IMR-90 (cell line): ENCODE results near the gene GAL3ST1. TPM values are rescaled to one million over a fixed set of nuclear protein-coding genes. Genes with fewer than 3 reads are reported as not detected.
A peak's percentile ranks its signal among the peaks of the same experiment; 100 is the strongest.

Experiments used
- ATAC-seq: fragments of 200-7000 bp; cut with Tn5 transposase; 2 replicates; pipeline ENCODE4 v1.9.1; 2020; ENCODE audit warnings: low read depth, mild to moderate bottlenecking, moderate library complexity
- BruUV-seq: library from RNA; stranded (reverse); fragments of 400-500 nt; replicated peaks from 2 replicates; lab custom pipeline; 2021; lab: Mats Ljungman, UMichigan
- CTCF ChIA-PET: fragments of 300-600 bp; formaldehyde crosslinking; extraction: SDS; loops from one replicate; lab custom pipeline; 2021; ENCODE audit warnings: antibody characterized with exemption; lab: Yijun Ruan, JAX
- POLR2A ChIA-PET: fragments of 300-600 bp; sonication (Branson Sonifier 250); formaldehyde crosslinking; loops from one replicate; lab custom pipeline; 2022; ENCODE audit warnings: antibody characterized with exemption; ENCODE audit not compliant: unreplicated experiment; lab: Charles Lee
- DNase-seq: peaks from one replicate; pipeline ENCODE4 v3.0.0; 2013
- H2AFZ ChIP-seq: replicated peaks from 2 replicates; pipeline ENCODE3; 2013; ENCODE audit warnings: low read length, mild to moderate bottlenecking; ENCODE audit not compliant: poor library complexity
- H2AK5ac ChIP-seq: 2 replicates; pipeline ENCODE4 v1.6.1; 2013; ENCODE audit warnings: low read depth, low read length, inconsistent platforms
- H2AK9ac ChIP-seq: replicated peaks from 2 replicates; pipeline ENCODE3; 2013; ENCODE audit warnings: mild to moderate bottlenecking, low read depth, low read length, moderate library complexity; ENCODE audit not compliant: poor library complexity
- H2BK120ac ChIP-seq: 2 replicates; pipeline ENCODE4 v1.6.1; 2013; ENCODE audit warnings: low read depth, low read length, inconsistent platforms
- H2BK15ac ChIP-seq: 3 replicates; pipeline ENCODE4 v1.6.1; 2013; ENCODE audit warnings: low read depth, low read length, inconsistent platforms
- H2BK20ac ChIP-seq: 2 replicates; pipeline ENCODE4 v1.6.1; 2013; ENCODE audit warnings: low read depth, mild to moderate bottlenecking, inconsistent platforms, low read length, moderate library complexity
- H2BK5ac ChIP-seq: 2 replicates; pipeline ENCODE4 v1.6.1; 2013; ENCODE audit warnings: mild to moderate bottlenecking, low read depth, low read length, inconsistent platforms; ENCODE audit not compliant: poor library complexity, severe bottlenecking
- H3K14ac ChIP-seq: replicated peaks from 2 replicates; pipeline ENCODE4 v1.6.1; 2013; ENCODE audit warnings: low read depth, low read length, inconsistent platforms
- H3K18ac ChIP-seq: 2 replicates; pipeline ENCODE4 v1.6.1; 2013; ENCODE audit warnings: low read depth, low read length, control low read depth
- H3K23ac ChIP-seq: 2 replicates; pipeline ENCODE4 v1.6.1; 2013; ENCODE audit warnings: low read depth, low read length, inconsistent platforms
- H3K27ac ChIP-seq: 2 replicates; pipeline ENCODE4 v1.5.1; 2013; ENCODE audit warnings: mild to moderate bottlenecking, control low read depth, low read length; ENCODE audit not compliant: insufficient read depth
- H3K27me3 ChIP-seq: 2 replicates; pipeline ENCODE4 v1.6.1; 2013; ENCODE audit warnings: low read length; ENCODE audit not compliant: control insufficient read depth, insufficient read depth
- H3K36me3 ChIP-seq: 2 replicates; pipeline ENCODE4 v1.6.1; 2013; ENCODE audit warnings: low read length, mixed read lengths; ENCODE audit not compliant: control insufficient read depth, insufficient read depth
- H3K4ac ChIP-seq: 2 replicates; pipeline ENCODE4 v1.6.1; 2013; ENCODE audit warnings: low read depth, low read length, inconsistent platforms
- H3K4me1 ChIP-seq: 2 replicates; pipeline ENCODE4 v1.6.1; 2013; ENCODE audit warnings: low read length, mixed read lengths; ENCODE audit not compliant: control insufficient read depth, insufficient read depth
- H3K4me2 ChIP-seq: 2 replicates; pipeline ENCODE4 v1.6.1; 2013; ENCODE audit warnings: low read depth, mild to moderate bottlenecking, control low read depth, low read length, moderate library complexity
- H3K4me3 ChIP-seq: 2 replicates; pipeline ENCODE4 v1.5.1; 2013; ENCODE audit warnings: low read depth, mild to moderate bottlenecking, control low read depth, low read length, moderate library complexity; ENCODE audit not compliant: insufficient read depth
- H3K56ac ChIP-seq: 2 replicates; pipeline ENCODE4 v1.6.1; 2013; ENCODE audit warnings: low read length, inconsistent platforms; ENCODE audit not compliant: insufficient read depth; ENCODE audit errors: extremely low read depth
- H3K79me1 ChIP-seq, 2 experiments: 2 replicates each; pipeline ENCODE4 v1.6.1; 2013; ENCODE audit warnings: low read length in 2 of 2, inconsistent platforms in 1 of 2, low read depth in 1 of 2
- H3K9ac ChIP-seq: 2 replicates; pipeline ENCODE4 v1.6.1; 2013; ENCODE audit warnings: low read depth, low read length, control low read depth
- H3K9me1 ChIP-seq: 2 replicates; pipeline ENCODE4 v1.6.1; 2013; ENCODE audit warnings: low read length, inconsistent platforms; ENCODE audit not compliant: insufficient read depth
- H3K9me3 ChIP-seq: 2 replicates; pipeline ENCODE4 v1.6.1; 2013; ENCODE audit warnings: low read length; ENCODE audit not compliant: control insufficient read depth, insufficient read depth
- H4K20me1 ChIP-seq: 2 replicates; pipeline ENCODE4 v1.6.1; 2013; ENCODE audit warnings: low read length, inconsistent platforms; ENCODE audit not compliant: insufficient read depth
- H4K5ac ChIP-seq: 2 replicates; pipeline ENCODE4 v1.6.1; 2013; ENCODE audit warnings: mild to moderate bottlenecking, low read depth, low read length, control low read depth
- H4K8ac ChIP-seq, 2 experiments: 2 replicates each; pipeline ENCODE4 v1.6.1; 2013; ENCODE audit warnings: low read depth in 2 of 2, low read length in 2 of 2, control low read depth in 1 of 2, inconsistent platforms in 1 of 2
- H4K91ac ChIP-seq: 2 replicates; pipeline ENCODE4 v1.6.1; 2013; ENCODE audit warnings: low read depth, low read length, inconsistent platforms; ENCODE audit not compliant: insufficient read depth
- BHLHE40 ChIP-seq: fragments of 150-350 bp; IDR thresholded peaks from 2 replicates; pipeline ENCODE4 v1.6.1; 2016; ENCODE audit warnings: mild to moderate bottlenecking, low read depth, low read length
- CHD1 ChIP-seq: IDR thresholded peaks from 2 replicates; pipeline ENCODE4 v1.6.1; 2012; ENCODE audit warnings: low read depth, low read length, improper control_type of control experiment
- ELK1 ChIP-seq: fragments of 150-350 bp; IDR thresholded peaks from 2 replicates; pipeline ENCODE4 v1.6.1; 2016; ENCODE audit warnings: low read depth, mild to moderate bottlenecking, low read length, moderate library complexity, borderline replicate concordance
- FOS ChIP-seq: fragments of 150-350 bp; IDR thresholded peaks from 2 replicates; pipeline ENCODE4 v1.6.1; 2016; ENCODE audit warnings: low read depth, low read length
- MAFK ChIP-seq: IDR thresholded peaks from 2 replicates; pipeline ENCODE4 v1.6.1; 2012; ENCODE audit warnings: low read depth, low read length, improper control_type of control experiment
- MAZ ChIP-seq: IDR thresholded peaks from 2 replicates; pipeline ENCODE4 v1.6.1; 2012; ENCODE audit warnings: low read depth, mild to moderate bottlenecking, low read length, improper control_type of control experiment, moderate library complexity, borderline replicate concordance
- MXI1 ChIP-seq: IDR thresholded peaks from 2 replicates; pipeline ENCODE4 v1.6.1; 2012; ENCODE audit warnings: low read depth, mild to moderate bottlenecking, low read length, moderate library complexity, borderline replicate concordance
- POLR2A ChIP-seq: IDR thresholded peaks from 2 replicates; pipeline ENCODE4 v1.6.1; 2012; ENCODE audit warnings: mild to moderate bottlenecking, low read depth, low read length
- RAD21 ChIP-seq: IDR thresholded peaks from 2 replicates; pipeline ENCODE4 v1.6.1; 2012; ENCODE audit warnings: low read length, improper control_type of control experiment
- SMC3 ChIP-seq: fragments of 150-350 bp; IDR thresholded peaks from 2 replicates; pipeline ENCODE4 v1.6.1; 2016; ENCODE audit warnings: low read depth, mild to moderate bottlenecking, antibody characterized with exemption, low read length, moderate library complexity
- USF2 ChIP-seq: fragments of 150-350 bp; IDR thresholded peaks from 2 replicates; pipeline ENCODE4 v1.6.1; 2017; ENCODE audit warnings: mild to moderate bottlenecking, antibody characterized with exemption, low read length, low read depth
- WGBS, 2 experiments: methylation state at CpG; one replicate each; pipeline versions ENCODE4 v1.1.5 to v1.1.7; 2013; ENCODE audit warnings: missing lambda C conversion rate in 2 of 2; ENCODE audit not compliant: insufficient read length in 1 of 2; ENCODE audit errors: extremely low coverage in 2 of 2; 5-methylcytosine and 5-hydroxymethylcytosine counted together
- dilution Hi-C: fragments of 300-500 bp; cut with HindIII; formaldehyde crosslinking; loops from one replicate; pipeline ENCODE4 v1.14.3; 2018; ENCODE audit warnings: low sequenced_read_pairs; ENCODE audit not compliant: unreplicated experiment
- in situ Hi-C: fragments of 300-500 bp; cut with MboI; formaldehyde crosslinking; loops from 3 replicates; pipeline ENCODE4 v1.14.3; 2019; ENCODE audit warnings: low sequenced_read_pairs, inconsistent platforms, mixed read lengths
- intact Hi-C: fragments of 100-400 bp; cut with micrococcal nuclease; formaldehyde crosslinking; loops from 2 replicates; pipeline ENCODE4 v1.10.0; 2022
- polyA plus RNA-seq, 3 experiments: library from polyadenylated mRNA; depleted of rRNA; stranded (reverse); fragments of >200 nt; gene quantifications; 2 replicates each; pipeline ENCODE4 v1.2.3, GENCODE V29; 2012; ENCODE audit warnings: low replicate concordance in 1 of 3
- total RNA-seq: library from RNA; depleted of rRNA; stranded (reverse); fragments of >200 nt; gene quantifications from 2 replicates; pipeline ENCODE4 v1.2.3, GENCODE V29; 2012

The GAL3ST1 gene
- total and polyA plus RNA-seq, 2 of the 4 experiments (the other 2 are of a cell fraction): not detected

- TF ChIP-seq ELK1 (no peak), POLR2A (peak; percentile 74)
Observed at GRCh38 chr22:30591588-30592359, 17.3 kb upstream of the GAL3ST1 start, which contains the start of gene PES1 (continued).

GRCh38 chr22:30591191-30591587 lies 16.7 kb upstream of the GAL3ST1 start:
- ATAC-seq (no peak), DNase-seq (peak; percentile 56)
- peak overlapping the region; percentile 25 for H2BK5ac ChIP-seq
- in situ Hi-C loops: no loop called here
- H4K91ac ChIP-seq: peak overlapping the region; percentile 39
- peak overlapping the region; percentile 71 for H3K14ac ChIP-seq
- 0 out of 2 replicates have a peak, but pooled peaks cover 4% of the 10 kb centered on the region for H3K9me1 ChIP-seq
- H3K9ac ChIP-seq: peak overlapping the region; percentile 90
- H3K4me1 ChIP-seq: no peaks in the 10 kb centered on the region
- H4K8ac ChIP-seq: peak overlapping the region; percentile 71 to 86
- dilution Hi-C loops: no loop called here
- H3K4ac ChIP-seq: peak overlapping the region; percentile 67
- no peaks in the 10 kb centered on the region for H3K9me3 ChIP-seq
- H3K27ac ChIP-seq: peak overlapping the region; percentile 67
- H2BK15ac ChIP-seq: no peak overlapping the region
- H2AK5ac ChIP-seq: peak overlapping the region; percentile 81
- peaks cover 28% of the 10 kb centered on the region for H3K36me3 ChIP-seq
- peak overlapping the region; percentile 7 for H3K18ac ChIP-seq
- peak overlapping the region; percentile 96 for H3K4me3 ChIP-seq
- H2AK9ac ChIP-seq: peak overlapping the region; percentile 87
- peak overlapping the region; percentile 33 for H2AFZ ChIP-seq
- TSS peak; percentile 54 for BruUV-seq
- intact Hi-C loops: no loop called here
- POLR2A ChIA-PET: no interaction called here
- peaks cover 11% of the 10 kb centered on the region for H3K27me3 ChIP-seq
- no peak overlapping the region for H2BK120ac ChIP-seq
- 3% methylated on average over 11 of the region's 14 CpGs; no CpG with 5 or more reads in 1 of the 2 experiments for WGBS, 2 experiments
- peak overlapping the region; percentile 99 for H3K4me2 ChIP-seq
- H3K79me1 ChIP-seq: peaks cover 31 to 38% of the 10 kb centered on the region in 2 experiments
- no peak overlapping the region for H2BK20ac ChIP-seq
- peak overlapping the region; percentile 81 for H4K5ac ChIP-seq
- peaks cover 11% of the 10 kb centered on the region; the same call in 1 of the 2 replicates for H4K20me1 ChIP-seq
- CTCF ChIA-PET: interaction anchor here (1.1 kb wide), 1 partner anchor 15 kb away, joined by 3 read pairs; no protein-coding TSS in a partner anchor
- H3K56ac ChIP-seq: peak overlapping the region; percentile 78
- peak overlapping the region; percentile 43 for H3K23ac ChIP-seq
- TF ChIP-seq MXI1 (no peak), SMC3 (no peak), MAFK (no peak), MAZ (no peak), ELK1 (no peak), RAD21 (no peak), BHLHE40 (no peak), FOS (no peak), POLR2A (no peak; the same call in none of the 2 replicates), USF2 (no peak), CHD1 (no peak)
